HepG2 (cell line): ENCODE results near the gene CIAPIN1. TPM values are rescaled to one million over a fixed set of nuclear protein-coding genes. Genes with fewer than 3 reads are reported as not detected.

Experiments
- ATF6 ChIP-seq: sonication (generic); formaldehyde crosslinking; conservative IDR thresholded peaks from 2 replicates; pipeline ENCODE4 v1.4.0; 2020; ENCODE audit warnings: missing genetic modification reagents
- BCLAF1 ChIP-seq: fragments of 450-650 bp; IDR thresholded peaks from 2 replicates; pipeline ENCODE4 v1.6.1; 2017; ENCODE audit warnings: mild to moderate bottlenecking
- CBX2 ChIP-seq, 2 experiments: fragments of 200-600 bp in 1 of 2; sonication (generic); formaldehyde crosslinking in 1 of 2; IDR thresholded peaks; 2 replicates each; pipeline versions ENCODE4 v1.7.0 to v1.8.1; 2018 to 2022; ENCODE audit warnings: low read depth in 2 of 2, low read length in 1 of 2, mild to moderate bottlenecking in 1 of 2, missing genetic modification reagents in 1 of 2
- CREBL2 ChIP-seq: sonication (generic); formaldehyde crosslinking; IDR thresholded peaks from 2 replicates; pipeline ENCODE4 v1.8.1; 2023; ENCODE audit warnings: missing genetic modification reagents, mild to moderate bottlenecking, borderline replicate concordance
- HBP1 ChIP-seq: IDR thresholded peaks from 2 replicates; pipeline ENCODE4 v1.6.1; 2016; ENCODE audit warnings: low read depth, control low read depth
- HNF4A ChIP-seq: sonication (generic); formaldehyde crosslinking; IDR thresholded peaks from 2 replicates; pipeline ENCODE4 v1.4.0; 2020; ENCODE audit warnings: missing genetic modification reagents
- KAT7 ChIP-seq: IDR thresholded peaks from 2 replicates; pipeline ENCODE4 v1.6.1; 2018; ENCODE audit warnings: borderline replicate concordance, missing compliant biosample characterization
- MED13 ChIP-seq: sonication (generic); formaldehyde crosslinking; IDR thresholded peaks from 2 replicates; pipeline ENCODE4 v1.5.0; 2020; ENCODE audit warnings: missing genetic modification reagents
- MED8 ChIP-seq: sonication (generic); formaldehyde crosslinking; IDR thresholded peaks from 2 replicates; pipeline ENCODE4 v1.8.1; 2023; ENCODE audit warnings: mild to moderate bottlenecking, missing genetic modification reagents; ENCODE audit not compliant: insufficient replicate concordance
- ONECUT2 ChIP-seq: sonication (generic); formaldehyde crosslinking; IDR thresholded peaks from 2 replicates; pipeline ENCODE4 v1.4.0; 2020; ENCODE audit warnings: missing genetic modification reagents
- RAD51 ChIP-seq: fragments of 450-650 bp; IDR thresholded peaks from 2 replicates; pipeline ENCODE4 v1.6.1; 2016; ENCODE audit warnings: borderline replicate concordance
- RFX3 ChIP-seq: IDR thresholded peaks from 2 replicates; pipeline ENCODE4 v1.6.1; 2016; ENCODE audit warnings: missing biosample characterization, missing genetic modification reagents
- ZBTB21 ChIP-seq: sonication (generic); formaldehyde crosslinking; IDR thresholded peaks from 2 replicates; pipeline ENCODE4 v1.4.0; 2020; ENCODE audit warnings: missing genetic modification reagents
- ZBTB46 ChIP-seq: sonication (generic); formaldehyde crosslinking; IDR thresholded peaks from 2 replicates; pipeline ENCODE4 v1.4.0; 2020; ENCODE audit warnings: mild to moderate bottlenecking, missing genetic modification reagents, borderline replicate concordance
- ZFP1 ChIP-seq: IDR thresholded peaks from 2 replicates; pipeline ENCODE4 v1.6.1; 2016
- ZNF331 ChIP-seq: sonication (generic); formaldehyde crosslinking; IDR thresholded peaks from 2 replicates; pipeline ENCODE4 v1.4.0; 2020; ENCODE audit warnings: missing genetic modification reagents
- ZNF460 ChIP-seq: sonication (generic); formaldehyde crosslinking; IDR thresholded peaks from 2 replicates; pipeline ENCODE4 v1.5.1; 2020; ENCODE audit warnings: missing genetic modification reagents, mild to moderate bottlenecking, borderline replicate concordance
- ZNF770 ChIP-seq: sonication (generic); formaldehyde crosslinking; IDR thresholded peaks from 2 replicates; pipeline ENCODE4 v1.5.0; 2020; ENCODE audit warnings: mild to moderate bottlenecking, missing genetic modification reagents
- polyA plus RNA-seq, 8 experiments: library from polyadenylated mRNA; depleted of rRNA in 3 of 8; stranded (reverse) in 7 of 8; unstranded in 1 of 8; fragments of >200 nt; fragmentation: Illumina TruSeq in 4 of 8; extraction: Trizol in 4 of 8; gene quantifications; 2 replicates each; pipeline versions ENCODE4 v1.2.1 to v1.2.3, GENCODE V29; 2011 to 2016; ENCODE audit warnings: low read depth in 4 of 8, missing spikeins in 1 of 8, mixed read lengths in 1 of 8; ENCODE audit not compliant: insufficient read depth in 1 of 8
- total RNA-seq, 5 experiments: library from RNA; depleted of rRNA; stranded (reverse); fragments of >200 nt; fragmentation: Illumina TruSeq; extraction: Trizol; gene quantifications; 2 replicates each; pipeline ENCODE4 v1.2.3, GENCODE V29; 2016; ENCODE audit warnings: low read depth in 1 of 5

The CIAPIN1 gene
- total and polyA plus RNA-seq, 2 of the 13 experiments (the other 11 are each of a cell fraction or from before 2014, with no cell fraction given), result 69.3 to 89.7 TPM

- no peak for TF ChIP-seq CBX2 (IDR thresholded peaks at IDR 0.05; ENCODE audit: low read depth, low read length)
- TF ChIP-seq CBX2 (CRISPR knock-in tag; IDR thresholded peaks at IDR 0.05; ENCODE audit: low read depth), result no peak
- TF ChIP-seq ONECUT2 (CRISPR knock-in tag), result peak; percentile 20; the same call in 1 of the 2 replicates
- no peak for TF ChIP-seq ZNF460 (CRISPR knock-in tag)
- TF ChIP-seq ZBTB46 (CRISPR knock-in tag), result peak; percentile 86; the same call in 1 of the 2 replicates
- peak; percentile 72; the same call in 1 of the 2 replicates for TF ChIP-seq ZNF331 (CRISPR knock-in tag)
- TF ChIP-seq KAT7 (CRISPR knock-in tag), result peak; percentile 99
- TF ChIP-seq RAD51, result no peak
- TF ChIP-seq MED8 (CRISPR knock-in tag), result peak; percentile 97
- TF ChIP-seq BCLAF1, result no peak
- peak; percentile 72 for TF ChIP-seq ZFP1 (CRISPR knock-in tag)
- peak; percentile 87; the same call in 1 of the 2 replicates for TF ChIP-seq CREBL2 (CRISPR knock-in tag)
- peak; percentile 52 for TF ChIP-seq MED13
- 0 out of 2 replicates have a peak, but pooled peaks have one; percentile 7 for TF ChIP-seq HNF4A (CRISPR knock-in tag)
- peak; percentile 23; the same call in 1 of the 2 replicates for TF ChIP-seq ZBTB21 (CRISPR knock-in tag)
- peak; percentile 82 for TF ChIP-seq ZNF770 (CRISPR knock-in tag)
- TF ChIP-seq RFX3 (CRISPR knock-in tag), result peak; percentile 77
- TF ChIP-seq HBP1, result no peak; the same call in 1 of the 2 replicates
- no peak for TF ChIP-seq ATF6 (CRISPR knock-in tag)
Measured at GRCh38 chr16:57447186-57447962, at the start of gene CIAPIN1, which contains the start of gene COQ9 (continued).
